ENCODE results near the gene TMEM92. TPM values are rescaled to one million over a fixed set of nuclear protein-coding genes. Genes with fewer than 3 reads are reported as not detected.
A peak's percentile ranks its signal among the peaks of the same experiment; 100 is the strongest.
"Not testable (repeated sequence)": the region's sequence is repeated elsewhere in the genome, so short reads cannot be mapped to it uniquely, and the experiment has no call there.

The TMEM92 gene
- total RNA-seq, 1 donor = 0.09 TPM

DNA sequence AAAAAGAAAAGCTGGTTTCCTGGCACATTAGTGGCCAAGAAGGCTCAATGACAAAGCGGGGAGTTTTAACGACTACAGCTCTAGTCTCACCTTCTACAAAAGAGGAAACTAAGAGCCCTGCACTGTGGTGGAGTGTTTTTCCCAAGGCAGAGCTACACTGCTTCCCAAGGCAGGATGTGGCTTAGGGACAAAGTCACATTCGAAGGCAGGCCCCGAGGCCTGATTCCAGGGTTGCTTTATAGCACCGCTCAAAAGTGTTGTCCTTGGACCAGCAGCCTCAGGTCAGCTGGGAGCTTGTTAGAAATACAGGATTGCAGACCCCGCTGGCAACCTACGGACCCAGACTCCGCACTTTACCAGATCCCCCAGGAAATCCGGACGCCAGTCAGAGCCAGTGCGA is 23.8 kb downstream of the TMEM92 start:
- no peak for DNase-seq (ENCODE audit: low read depth)

DNA sequence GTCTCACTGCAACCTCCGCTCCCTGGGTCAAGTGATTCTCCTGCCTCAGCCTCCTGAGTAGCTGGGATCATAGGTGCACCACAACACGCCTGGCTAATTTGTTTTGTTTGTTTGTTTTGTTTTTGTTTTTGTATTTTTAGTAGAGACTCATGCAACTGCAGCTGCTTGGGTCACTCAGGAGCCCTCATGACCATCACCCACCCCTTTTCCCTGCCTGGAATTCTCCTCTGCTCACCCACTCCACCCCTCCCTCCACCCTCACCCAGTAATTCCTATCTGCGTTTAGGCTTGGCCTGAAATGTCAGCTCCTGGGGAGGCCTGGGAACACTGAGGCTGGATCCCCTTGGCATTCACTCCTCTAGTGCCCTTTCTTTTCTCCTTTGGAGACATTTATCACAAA is 25.5 kb downstream of the TMEM92 start:
- DNase-seq (ENCODE audit: low read depth) = no peak

More for the DNA sequence above, 23.8 kb downstream of the TMEM92 start:
- TF ChIP-seq, protein P1, sequence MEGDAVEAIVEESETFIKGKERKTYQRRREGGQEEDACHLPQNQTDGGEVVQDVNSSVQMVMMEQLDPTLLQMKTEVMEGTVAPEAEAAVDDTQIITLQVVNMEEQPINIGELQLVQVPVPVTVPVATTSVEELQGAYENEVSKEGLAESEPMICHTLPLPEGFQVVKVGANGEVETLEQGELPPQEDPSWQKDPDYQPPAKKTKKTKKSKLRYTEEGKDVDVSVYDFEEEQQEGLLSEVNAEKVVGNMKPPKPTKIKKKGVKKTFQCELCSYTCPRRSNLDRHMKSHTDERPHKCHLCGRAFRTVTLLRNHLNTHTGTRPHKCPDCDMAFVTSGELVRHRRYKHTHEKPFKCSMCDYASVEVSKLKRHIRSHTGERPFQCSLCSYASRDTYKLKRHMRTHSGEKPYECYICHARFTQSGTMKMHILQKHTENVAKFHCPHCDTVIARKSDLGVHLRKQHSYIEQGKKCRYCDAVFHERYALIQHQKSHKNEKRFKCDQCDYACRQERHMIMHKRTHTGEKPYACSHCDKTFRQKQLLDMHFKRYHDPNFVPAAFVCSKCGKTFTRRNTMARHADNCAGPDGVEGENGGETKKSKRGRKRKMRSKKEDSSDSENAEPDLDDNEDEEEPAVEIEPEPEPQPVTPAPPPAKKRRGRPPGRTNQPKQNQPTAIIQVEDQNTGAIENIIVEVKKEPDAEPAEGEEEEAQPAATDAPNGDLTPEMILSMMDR (IDR thresholded peaks at IDR 0.05; ENCODE audit: insufficient read depth, low read length) = no peak
- H3K4me3 ChIP-seq (ENCODE audit: low read depth, low read length) = no peak overlapping the region

GRCh38 chr17:50300824-50301223 is 26.6 kb downstream of the TMEM92 start:
- not testable (repeated sequence) for DNase-seq (ENCODE audit: low read depth); H3K4me3 ChIP-seq (ENCODE audit: low read depth, low read length)

More for the DNA sequence above, 25.5 kb downstream of the TMEM92 start:
- H3K4me3 ChIP-seq (ENCODE audit: low read depth, low read length) = no peak overlapping the region
- TF ChIP-seq, protein P1 (IDR thresholded peaks at IDR 0.05; ENCODE audit: insufficient read depth, low read length) = no peak

DNA sequence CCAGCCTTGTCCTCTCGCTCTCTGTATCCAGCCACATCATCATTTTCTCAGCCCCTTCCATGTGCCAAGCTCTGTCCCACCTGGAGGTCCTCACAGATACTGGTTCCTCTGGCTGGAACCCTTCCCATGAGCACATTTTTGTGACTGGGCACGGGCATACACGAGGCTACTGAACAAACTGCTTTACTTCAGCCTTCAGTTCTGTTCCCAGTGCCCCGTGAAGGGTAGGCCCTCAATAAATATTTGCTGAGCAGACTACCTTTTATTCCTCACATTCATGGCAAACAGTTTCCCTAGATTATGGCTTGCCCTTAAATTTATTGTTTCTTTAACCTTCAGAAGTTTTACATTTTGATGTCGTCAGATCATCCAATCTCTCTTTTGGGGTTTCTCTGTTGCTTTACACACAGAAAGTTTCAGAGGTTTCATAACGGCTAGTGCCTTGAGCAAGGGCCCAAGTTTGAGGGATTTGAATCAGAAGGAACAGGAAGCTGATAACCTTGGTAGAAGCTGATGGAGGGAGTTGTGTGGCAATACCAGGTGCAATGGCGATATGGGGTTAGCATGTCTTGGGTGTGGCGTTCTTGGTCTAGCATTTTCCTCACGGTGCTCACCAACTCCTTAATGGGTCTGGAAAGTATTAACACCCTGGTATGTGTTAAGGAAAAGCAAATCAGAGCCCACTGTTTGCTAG is 27.8 kb downstream of the TMEM92 start:
- no peak overlapping the region for H3K4me3 ChIP-seq (ENCODE audit: low read depth, low read length)
- TF ChIP-seq, protein P1 (IDR thresholded peaks at IDR 0.05; ENCODE audit: insufficient read depth, low read length) = no peak
- no peak for DNase-seq (ENCODE audit: low read depth)

- TF ChIP-seq, protein P1 (IDR thresholded peaks at IDR 0.05; ENCODE audit: insufficient read depth, low read length) = no peak
- H3K4me3 ChIP-seq (ENCODE audit: low read depth, low read length) = no peak overlapping the region
- no peak for DNase-seq (ENCODE audit: low read depth)
Observed at GRCh38 chr17:50303051-50303450, 28.8 kb downstream of the TMEM92 start.

DNA sequence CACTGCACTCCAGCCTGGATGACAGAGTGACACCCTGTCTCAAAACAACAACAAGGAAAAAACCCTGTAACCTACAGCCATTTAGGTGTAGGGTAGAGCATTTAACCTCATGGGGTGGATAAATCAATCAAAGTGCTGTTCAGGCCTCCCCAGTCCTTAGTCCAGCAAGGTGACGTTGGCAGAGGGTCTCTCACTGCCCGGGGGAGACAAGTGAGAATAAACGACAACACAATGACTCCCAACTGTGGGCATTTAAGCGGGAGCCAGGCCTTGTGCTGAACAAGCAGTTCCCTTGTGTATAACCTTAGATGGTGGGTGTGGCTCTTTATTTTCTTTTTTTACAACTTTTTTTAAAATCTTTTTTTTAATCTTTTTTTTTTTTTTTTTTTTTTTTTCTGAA is 29.3 kb downstream of the TMEM92 start:
- TF ChIP-seq, protein P1 (IDR thresholded peaks at IDR 0.05; ENCODE audit: insufficient read depth, low read length) = no peak

GRCh38 chr17:50304781-50305404 is 30.6 kb downstream of the TMEM92 start:
- peak; percentile 79 for DNase-seq (ENCODE audit: low read depth)

More for the DNA sequence above, 29.3 kb downstream of the TMEM92 start:
- H3K4me3 ChIP-seq (ENCODE audit: low read depth, low read length) = no peak overlapping the region
- no peak for DNase-seq (ENCODE audit: low read depth)

More at GRCh38 chr17:50304781-50305404, 30.6 kb downstream of the TMEM92 start:
- no peak overlapping the region for H3K4me3 ChIP-seq (ENCODE audit: low read depth, low read length)
- TF ChIP-seq, protein P1 (IDR thresholded peaks at IDR 0.05; ENCODE audit: insufficient read depth, low read length) = no peak

Measured in fibroblast of the aortic adventitia (primary cell).